IMR-90 (cell line): ENCODE data around the gene CREG2. TPM values are rescaled to one million over a fixed set of nuclear protein-coding genes. Genes with fewer than 3 reads are reported as not detected.
"Not testable (repeated sequence)": the region's sequence is repeated elsewhere in the genome, so short reads cannot be mapped to it uniquely, and the experiment has no call there.

Experiments
- ATAC-seq: fragments of 200-7000 bp; cut with Tn5 transposase; 2 replicates; pipeline ENCODE4 v1.9.1; 2020; ENCODE audit warnings: low read depth, mild to moderate bottlenecking, moderate library complexity
- BruUV-seq: library from RNA; stranded (reverse); fragments of 400-500 nt; replicated peaks from 2 replicates; lab custom pipeline; 2021; lab: Mats Ljungman, UMichigan
- CTCF ChIA-PET: fragments of 300-600 bp; formaldehyde crosslinking; extraction: SDS; loops from one replicate; lab custom pipeline; 2021; ENCODE audit warnings: antibody characterized with exemption; lab: Yijun Ruan, JAX
- POLR2A ChIA-PET: fragments of 300-600 bp; sonication (Branson Sonifier 250); formaldehyde crosslinking; loops from one replicate; lab custom pipeline; 2022; ENCODE audit warnings: antibody characterized with exemption; ENCODE audit not compliant: unreplicated experiment; lab: Charles Lee
- DNase-seq: peaks from one replicate; pipeline ENCODE4 v3.0.0; 2013
- H2AFZ ChIP-seq: replicated peaks from 2 replicates; pipeline ENCODE3; 2013; ENCODE audit warnings: low read length, mild to moderate bottlenecking; ENCODE audit not compliant: poor library complexity
- H2AK5ac ChIP-seq: 2 replicates; pipeline ENCODE4 v1.6.1; 2013; ENCODE audit warnings: low read depth, low read length, inconsistent platforms
- H2AK9ac ChIP-seq: replicated peaks from 2 replicates; pipeline ENCODE3; 2013; ENCODE audit warnings: mild to moderate bottlenecking, low read depth, low read length, moderate library complexity; ENCODE audit not compliant: poor library complexity
- H2BK120ac ChIP-seq: 2 replicates; pipeline ENCODE4 v1.6.1; 2013; ENCODE audit warnings: low read depth, low read length, inconsistent platforms
- H2BK15ac ChIP-seq: 3 replicates; pipeline ENCODE4 v1.6.1; 2013; ENCODE audit warnings: low read depth, low read length, inconsistent platforms
- H2BK20ac ChIP-seq: 2 replicates; pipeline ENCODE4 v1.6.1; 2013; ENCODE audit warnings: low read depth, mild to moderate bottlenecking, inconsistent platforms, low read length, moderate library complexity
- H2BK5ac ChIP-seq: 2 replicates; pipeline ENCODE4 v1.6.1; 2013; ENCODE audit warnings: mild to moderate bottlenecking, low read depth, low read length, inconsistent platforms; ENCODE audit not compliant: poor library complexity, severe bottlenecking
- H3K14ac ChIP-seq: replicated peaks from 2 replicates; pipeline ENCODE4 v1.6.1; 2013; ENCODE audit warnings: low read depth, low read length, inconsistent platforms
- H3K18ac ChIP-seq: 2 replicates; pipeline ENCODE4 v1.6.1; 2013; ENCODE audit warnings: low read depth, low read length, control low read depth
- H3K23ac ChIP-seq: 2 replicates; pipeline ENCODE4 v1.6.1; 2013; ENCODE audit warnings: low read depth, low read length, inconsistent platforms
- H3K27ac ChIP-seq: 2 replicates; pipeline ENCODE4 v1.5.1; 2013; ENCODE audit warnings: mild to moderate bottlenecking, control low read depth, low read length; ENCODE audit not compliant: insufficient read depth
- H3K27me3 ChIP-seq: 2 replicates; pipeline ENCODE4 v1.6.1; 2013; ENCODE audit warnings: low read length; ENCODE audit not compliant: control insufficient read depth, insufficient read depth
- H3K36me3 ChIP-seq: 2 replicates; pipeline ENCODE4 v1.6.1; 2013; ENCODE audit warnings: low read length, mixed read lengths; ENCODE audit not compliant: control insufficient read depth, insufficient read depth
- H3K4ac ChIP-seq: 2 replicates; pipeline ENCODE4 v1.6.1; 2013; ENCODE audit warnings: low read depth, low read length, inconsistent platforms
- H3K4me1 ChIP-seq: 2 replicates; pipeline ENCODE4 v1.6.1; 2013; ENCODE audit warnings: low read length, mixed read lengths; ENCODE audit not compliant: control insufficient read depth, insufficient read depth
- H3K4me2 ChIP-seq: 2 replicates; pipeline ENCODE4 v1.6.1; 2013; ENCODE audit warnings: low read depth, mild to moderate bottlenecking, control low read depth, low read length, moderate library complexity
- H3K4me3 ChIP-seq: 2 replicates; pipeline ENCODE4 v1.5.1; 2013; ENCODE audit warnings: low read depth, mild to moderate bottlenecking, control low read depth, low read length, moderate library complexity; ENCODE audit not compliant: insufficient read depth
- H3K56ac ChIP-seq: 2 replicates; pipeline ENCODE4 v1.6.1; 2013; ENCODE audit warnings: low read length, inconsistent platforms; ENCODE audit not compliant: insufficient read depth; ENCODE audit errors: extremely low read depth
- H3K79me1 ChIP-seq, 2 experiments: 2 replicates each; pipeline ENCODE4 v1.6.1; 2013; ENCODE audit warnings: low read length in 2 of 2, inconsistent platforms in 1 of 2, low read depth in 1 of 2
- H3K9ac ChIP-seq: 2 replicates; pipeline ENCODE4 v1.6.1; 2013; ENCODE audit warnings: low read depth, low read length, control low read depth
- H3K9me1 ChIP-seq: 2 replicates; pipeline ENCODE4 v1.6.1; 2013; ENCODE audit warnings: low read length, inconsistent platforms; ENCODE audit not compliant: insufficient read depth
- H3K9me3 ChIP-seq: 2 replicates; pipeline ENCODE4 v1.6.1; 2013; ENCODE audit warnings: low read length; ENCODE audit not compliant: control insufficient read depth, insufficient read depth
- H4K20me1 ChIP-seq: 2 replicates; pipeline ENCODE4 v1.6.1; 2013; ENCODE audit warnings: low read length, inconsistent platforms; ENCODE audit not compliant: insufficient read depth
- H4K5ac ChIP-seq: 2 replicates; pipeline ENCODE4 v1.6.1; 2013; ENCODE audit warnings: mild to moderate bottlenecking, low read depth, low read length, control low read depth
- H4K8ac ChIP-seq, 2 experiments: 2 replicates each; pipeline ENCODE4 v1.6.1; 2013; ENCODE audit warnings: low read depth in 2 of 2, low read length in 2 of 2, control low read depth in 1 of 2, inconsistent platforms in 1 of 2
- H4K91ac ChIP-seq: 2 replicates; pipeline ENCODE4 v1.6.1; 2013; ENCODE audit warnings: low read depth, low read length, inconsistent platforms; ENCODE audit not compliant: insufficient read depth
- WGBS, 2 experiments: methylation state at CpG; one replicate each; pipeline versions ENCODE4 v1.1.5 to v1.1.7; 2013; ENCODE audit warnings: missing lambda C conversion rate in 2 of 2; ENCODE audit not compliant: insufficient read length in 1 of 2; ENCODE audit errors: extremely low coverage in 2 of 2; 5-methylcytosine and 5-hydroxymethylcytosine counted together
- dilution Hi-C: fragments of 300-500 bp; cut with HindIII; formaldehyde crosslinking; loops from one replicate; pipeline ENCODE4 v1.14.3; 2018; ENCODE audit warnings: low sequenced_read_pairs; ENCODE audit not compliant: unreplicated experiment
- in situ Hi-C: fragments of 300-500 bp; cut with MboI; formaldehyde crosslinking; loops from 3 replicates; pipeline ENCODE4 v1.14.3; 2019; ENCODE audit warnings: low sequenced_read_pairs, inconsistent platforms, mixed read lengths
- intact Hi-C: fragments of 100-400 bp; cut with micrococcal nuclease; formaldehyde crosslinking; loops from 2 replicates; pipeline ENCODE4 v1.10.0; 2022
- polyA plus RNA-seq, 3 experiments: library from polyadenylated mRNA; depleted of rRNA; stranded (reverse); fragments of >200 nt; gene quantifications; 2 replicates each; pipeline ENCODE4 v1.2.3, GENCODE V29; 2012; ENCODE audit warnings: low replicate concordance in 1 of 3
- total RNA-seq: library from RNA; depleted of rRNA; stranded (reverse); fragments of >200 nt; gene quantifications from 2 replicates; pipeline ENCODE4 v1.2.3, GENCODE V29; 2012

CREG2 gene
- total and polyA plus RNA-seq, 2 of the 4 experiments (the other 2 are of a cell fraction) = 0.17 TPM; not detected in 1

- H2AK9ac ChIP-seq, H3K23ac ChIP-seq, H2AK5ac ChIP-seq, H3K4me2 ChIP-seq, H3K56ac ChIP-seq, BruUV-seq, in situ Hi-C loops, POLR2A ChIA-PET, H2BK15ac ChIP-seq, H4K91ac ChIP-seq, H3K36me3 ChIP-seq, H2AFZ ChIP-seq, H3K79me1 ChIP-seq, H3K18ac ChIP-seq, H3K9me3 ChIP-seq, H3K4me3 ChIP-seq, DNase-seq, H2BK20ac ChIP-seq, H3K9ac ChIP-seq, H2BK5ac ChIP-seq, intact Hi-C loops, H3K27me3 ChIP-seq, H2BK120ac ChIP-seq, H3K14ac ChIP-seq, H3K4ac ChIP-seq, H4K5ac ChIP-seq, H4K20me1 ChIP-seq, H4K8ac ChIP-seq, H3K4me1 ChIP-seq, H3K27ac ChIP-seq, H3K9me1 ChIP-seq, ATAC-seq, dilution Hi-C loops: not testable (repeated sequence)
- CTCF ChIA-PET = interaction anchor here (1.0 kb wide), 1 partner anchor 11 kb away, joined by 3 read pairs; no protein-coding TSS in a partner anchor
- no CpG with 5 or more reads among the region's 4 CpGs for WGBS, 2 experiments
Observed at GRCh38 chr2:101352631-101353030, 34.7 kb downstream of the CREG2 start.
